GM19238 (cell line): ENCODE measurements around the gene ZCCHC18.

Source experiments
- DNase-seq: peaks from one replicate; pipeline ENCODE4 v3.0.0; 2011; ENCODE audit warnings: low spot score; ENCODE audit not compliant: insufficient read length

The ZCCHC18 gene

DNA sequence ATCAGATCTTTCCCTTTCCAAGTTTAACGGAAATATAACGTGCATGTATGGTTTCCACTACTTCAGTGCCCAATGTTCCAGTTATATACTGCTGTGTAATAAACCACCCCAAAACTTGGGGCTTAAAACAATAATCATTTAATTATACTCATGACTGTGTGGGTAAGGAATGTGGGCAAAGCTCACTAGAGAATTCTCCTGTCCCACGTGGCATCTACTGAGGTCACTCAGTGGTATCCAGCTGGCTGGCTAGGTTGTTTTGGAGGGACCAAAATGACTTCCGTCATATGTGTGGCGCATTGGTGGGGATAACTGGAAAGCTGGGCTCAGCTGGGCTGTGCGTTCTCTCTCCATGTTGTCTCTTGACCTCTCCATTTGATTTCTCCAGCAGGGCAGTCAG is 18.5 kb downstream of the ZCCHC18 start:
- no peak for DNase-seq

DNA sequence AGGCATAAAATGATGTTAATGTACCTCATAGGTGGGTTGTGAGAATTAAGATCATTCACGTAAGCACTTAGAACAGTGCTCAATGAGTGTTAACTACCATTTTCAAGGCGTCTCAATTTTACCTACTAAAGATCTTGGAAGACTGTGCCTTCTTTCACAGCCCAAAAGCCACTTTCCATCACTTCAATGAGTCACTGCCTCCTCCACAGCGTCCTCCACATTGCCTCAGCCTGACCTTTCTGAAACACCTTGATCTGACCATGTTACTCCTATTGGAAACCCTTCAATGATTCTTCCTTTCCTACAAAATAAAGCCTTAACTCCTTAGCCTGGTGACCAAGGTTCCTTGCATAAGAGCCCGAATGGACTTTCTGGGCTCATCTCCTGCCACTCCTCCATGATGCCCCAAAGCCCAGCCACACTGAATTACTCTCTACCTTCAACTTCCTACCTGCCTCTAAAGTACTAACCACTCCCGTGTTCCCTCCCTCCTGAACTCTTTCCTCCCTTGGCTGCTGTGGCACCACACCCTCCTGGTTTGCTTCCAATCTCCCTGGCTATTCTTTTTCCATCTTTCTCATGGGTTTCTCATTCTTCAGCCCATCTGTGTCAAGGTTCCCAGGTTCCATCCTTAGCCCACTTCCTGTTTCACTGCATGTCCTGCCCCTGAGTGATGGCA is 22.4 kb downstream of the ZCCHC18 start:
- DNase-seq = no peak

DNA sequence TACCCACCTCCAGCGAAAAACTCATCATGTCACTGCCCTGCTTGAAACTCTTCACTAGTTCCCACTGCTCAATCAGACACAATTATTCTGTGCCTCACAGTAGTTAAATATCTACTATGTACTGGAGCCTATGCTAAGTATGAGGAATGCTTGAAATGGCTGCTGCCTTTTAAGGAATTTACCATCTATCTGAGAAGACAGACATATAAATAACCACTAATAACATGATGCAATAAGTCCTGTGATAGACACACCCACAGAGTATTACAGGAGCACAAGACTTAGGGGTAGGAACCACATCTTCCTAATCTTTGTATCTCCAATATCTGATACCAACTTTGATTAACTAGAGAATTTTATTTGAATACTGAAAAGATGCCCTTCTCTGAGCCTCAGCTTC is 23.4 kb downstream of the ZCCHC18 start:
- no peak for DNase-seq

DNA sequence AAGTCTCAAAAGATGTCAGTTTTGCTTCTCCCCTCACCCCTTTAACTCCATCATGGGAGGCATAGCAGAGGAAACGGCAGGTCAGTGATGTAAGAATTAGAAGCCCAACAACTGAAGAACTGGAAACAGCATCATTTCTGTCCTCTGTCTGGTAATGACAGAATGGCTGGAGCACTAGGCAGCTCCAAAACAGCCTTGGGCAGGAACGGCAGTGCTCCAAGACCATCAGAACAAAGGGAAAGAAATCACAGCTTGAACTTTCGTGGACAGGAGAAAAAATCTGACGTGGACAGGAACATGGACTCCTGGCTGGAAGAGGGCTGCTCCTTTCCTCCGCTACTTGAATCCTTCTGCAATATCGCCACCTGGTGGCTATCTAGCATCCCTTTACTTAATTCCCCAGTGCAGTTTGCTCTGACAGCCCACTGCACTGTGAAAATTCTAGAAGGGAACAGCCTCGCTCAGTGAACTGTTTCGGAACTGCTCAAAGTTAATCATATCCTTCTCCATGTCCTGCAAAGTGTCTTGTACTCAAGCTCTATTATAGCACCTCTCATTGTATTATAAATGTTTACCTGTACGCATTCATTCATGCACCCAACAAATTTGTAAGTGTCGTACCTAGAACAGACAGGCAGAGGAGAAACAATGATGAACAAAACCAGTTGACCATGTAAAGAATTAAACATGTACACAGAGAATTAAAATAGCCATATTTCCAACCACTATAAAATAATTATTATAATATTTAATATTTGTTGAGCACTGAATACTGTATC is 24.1 kb downstream of the ZCCHC18 start:
- DNase-seq = peak; percentile 40

DNA sequence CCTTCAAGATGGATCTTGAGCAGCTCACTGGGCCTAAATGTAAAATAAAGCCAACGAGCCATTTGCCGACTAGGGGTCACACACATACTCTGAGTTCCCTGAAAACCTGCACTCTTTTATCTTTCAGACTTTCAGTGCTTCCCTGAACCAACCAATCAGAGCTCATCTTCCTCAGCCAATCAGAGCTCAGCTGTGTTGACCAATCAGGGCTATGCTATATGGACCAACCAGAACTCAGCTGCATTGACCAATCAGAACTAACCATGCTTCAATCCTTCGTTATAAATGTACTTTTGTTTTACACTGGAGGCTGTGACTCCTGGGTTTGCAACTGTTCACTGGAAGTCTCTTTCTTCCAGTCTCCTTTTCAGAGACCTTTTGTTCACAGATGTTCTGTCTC is 25.2 kb downstream of the ZCCHC18 start:
- DNase-seq = no peak

DNA sequence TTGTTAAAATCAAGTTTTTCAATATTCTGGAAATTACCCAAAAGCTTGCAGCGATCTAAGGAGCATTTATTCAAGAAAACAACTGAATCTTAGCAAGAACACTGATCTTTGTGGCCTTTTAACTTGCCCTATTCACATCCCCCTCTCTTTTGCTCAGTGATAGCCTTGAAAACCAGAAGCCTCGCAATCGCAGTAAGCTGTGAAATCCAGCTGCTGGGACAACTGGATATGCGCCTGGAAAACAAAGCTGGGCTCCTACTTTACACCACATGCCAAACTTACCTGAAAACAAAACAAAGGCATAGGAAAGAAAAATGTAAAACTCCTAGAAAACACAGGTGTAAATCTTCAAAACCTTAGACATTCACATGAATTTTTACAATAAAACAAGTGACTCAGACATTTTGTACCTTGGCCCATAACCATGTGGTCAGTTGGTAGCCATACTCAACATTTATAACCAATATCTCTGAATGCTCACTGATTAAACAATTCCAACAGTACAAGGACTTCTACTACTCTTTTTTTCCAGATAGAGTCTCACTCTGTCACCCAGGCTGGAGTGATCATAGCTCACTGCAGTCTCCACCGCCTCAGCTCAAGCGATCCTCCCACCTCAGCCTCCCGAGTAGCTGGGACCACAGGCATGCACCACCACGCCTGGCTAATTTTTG is 28.9 kb downstream of the ZCCHC18 start:
- no peak for DNase-seq

DNA sequence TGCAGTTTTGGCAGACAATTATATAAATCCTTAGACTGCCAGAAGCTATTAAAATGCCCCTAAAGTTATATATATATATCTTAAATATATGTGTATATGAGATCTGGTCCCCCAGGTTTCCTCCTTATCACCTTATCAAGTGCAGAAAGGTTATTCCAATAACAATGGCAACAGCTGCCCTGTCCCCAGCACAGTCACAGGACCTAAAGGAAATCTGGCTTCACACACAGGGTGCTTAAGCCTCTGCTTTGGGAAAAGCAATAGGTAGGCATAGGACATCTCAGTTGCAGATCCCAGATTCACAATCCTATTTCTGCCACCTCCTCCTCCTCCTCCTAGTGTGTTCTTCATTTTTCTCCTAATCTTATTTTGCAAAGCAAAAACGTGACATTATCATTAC is 38.7 kb downstream of the ZCCHC18 start:
- no peak for DNase-seq

DNA sequence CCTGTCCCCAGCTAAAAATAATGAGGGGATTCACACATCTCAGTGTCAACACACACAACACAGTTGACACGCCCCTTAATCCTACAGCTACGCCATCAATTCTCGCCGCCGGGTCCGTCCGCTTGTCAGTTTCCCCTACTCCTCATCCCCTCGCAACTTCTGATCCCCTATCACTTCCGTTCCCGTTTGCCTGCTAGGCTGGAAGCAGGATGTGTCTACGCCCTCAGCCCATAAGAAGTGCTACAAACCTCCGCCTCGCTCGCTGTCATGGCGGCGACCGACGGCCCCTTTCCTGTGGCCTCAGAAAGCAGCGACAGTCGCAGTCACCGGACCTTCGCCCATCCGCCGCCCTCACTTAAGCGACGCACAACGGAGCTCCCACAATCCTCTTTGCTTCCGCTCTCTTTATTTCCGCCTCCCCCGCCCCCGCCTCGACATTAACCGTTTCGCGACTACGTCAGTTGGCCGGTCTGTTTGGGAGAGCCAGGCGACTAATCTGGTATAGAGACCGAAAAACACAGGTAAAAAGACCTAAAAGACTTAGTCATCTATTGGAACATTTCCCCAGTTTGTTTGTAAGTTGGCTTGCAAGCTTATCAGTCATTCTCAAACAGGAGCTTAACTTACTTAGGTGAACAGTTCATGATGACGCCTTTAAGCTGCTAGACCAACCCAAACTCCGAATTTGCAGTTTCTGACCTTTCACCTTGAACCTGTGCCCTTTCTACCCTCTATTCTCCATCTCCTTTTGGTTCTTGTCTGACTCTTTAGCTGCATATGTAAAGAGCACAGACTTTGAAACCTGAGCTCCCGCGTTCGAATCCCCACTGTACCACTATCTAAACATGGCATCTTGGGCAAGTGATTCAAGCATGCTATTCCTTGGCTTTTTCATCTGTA is 44.6 kb downstream of the ZCCHC18 start, which contains the start of gene SLC25A53:
Gene SLC25A53, minus strand, starts transcription at position 380 of the 900 bp plus-strand sequence. CDS start 51,752 bp downstream, outside the sequence.
- peak; percentile 19 for DNase-seq
